NB4 (cell line): Measurements from ENCODE around the gene LRFN2.

Source experiments
- DNase-seq: peaks from one replicate; pipeline ENCODE4 v3.0.0; 2010; ENCODE audit warnings: low read depth
- H3K4me3 ChIP-seq: one replicate; pipeline ENCODE4 v1.5.1; 2011; ENCODE audit warnings: mild to moderate bottlenecking, low read depth, low read length, moderate library complexity
- MYC ChIP-seq: IDR thresholded peaks from 2 replicates; pipeline ENCODE4 v1.6.1; 2011; ENCODE audit warnings: low read depth, low read length
- POLR2A ChIP-seq: IDR thresholded peaks from 2 replicates; pipeline ENCODE4 v1.6.1; 2011; ENCODE audit warnings: mild to moderate bottlenecking; ENCODE audit not compliant: insufficient read length; ENCODE audit errors: extremely low read depth
- TF ChIP-seq, protein P1 (sequence below): IDR thresholded peaks from one replicate; pipeline ENCODE4 v1.5.1; 2012; ENCODE audit warnings: low read depth, low read length
- TF ChIP-seq, protein P2 (sequence below): IDR thresholded peaks from 2 replicates; pipeline ENCODE4 v1.6.1; 2011; ENCODE audit warnings: low read depth, low read length

Gene LRFN2

DNA sequence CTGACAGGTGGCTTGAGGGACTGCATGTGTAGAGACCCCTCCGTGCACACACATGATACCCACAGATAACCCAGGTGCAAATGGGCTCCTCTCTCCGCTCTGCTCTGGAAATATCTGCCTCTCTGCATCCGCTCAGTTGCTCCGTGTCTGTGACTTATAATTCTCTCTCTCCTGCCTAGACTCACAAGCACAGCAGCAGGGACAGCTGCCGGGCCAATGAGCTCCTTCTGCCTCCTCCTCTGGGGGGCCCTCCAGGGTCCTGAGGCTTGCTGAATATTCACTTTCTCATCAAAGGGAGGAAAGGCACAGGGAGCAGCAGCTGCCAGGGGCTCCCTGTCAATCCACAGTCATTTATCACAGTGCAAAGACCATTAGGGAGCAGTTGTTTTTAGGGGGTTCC, 24.1 kb downstream of the LRFN2 start:
- no peak for DNase-seq
- TF ChIP-seq, protein P1, sequence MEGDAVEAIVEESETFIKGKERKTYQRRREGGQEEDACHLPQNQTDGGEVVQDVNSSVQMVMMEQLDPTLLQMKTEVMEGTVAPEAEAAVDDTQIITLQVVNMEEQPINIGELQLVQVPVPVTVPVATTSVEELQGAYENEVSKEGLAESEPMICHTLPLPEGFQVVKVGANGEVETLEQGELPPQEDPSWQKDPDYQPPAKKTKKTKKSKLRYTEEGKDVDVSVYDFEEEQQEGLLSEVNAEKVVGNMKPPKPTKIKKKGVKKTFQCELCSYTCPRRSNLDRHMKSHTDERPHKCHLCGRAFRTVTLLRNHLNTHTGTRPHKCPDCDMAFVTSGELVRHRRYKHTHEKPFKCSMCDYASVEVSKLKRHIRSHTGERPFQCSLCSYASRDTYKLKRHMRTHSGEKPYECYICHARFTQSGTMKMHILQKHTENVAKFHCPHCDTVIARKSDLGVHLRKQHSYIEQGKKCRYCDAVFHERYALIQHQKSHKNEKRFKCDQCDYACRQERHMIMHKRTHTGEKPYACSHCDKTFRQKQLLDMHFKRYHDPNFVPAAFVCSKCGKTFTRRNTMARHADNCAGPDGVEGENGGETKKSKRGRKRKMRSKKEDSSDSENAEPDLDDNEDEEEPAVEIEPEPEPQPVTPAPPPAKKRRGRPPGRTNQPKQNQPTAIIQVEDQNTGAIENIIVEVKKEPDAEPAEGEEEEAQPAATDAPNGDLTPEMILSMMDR, result no peak
- TF ChIP-seq POLR2A, result no peak
- TF ChIP-seq MYC, result no peak
- TF ChIP-seq, protein P2, sequence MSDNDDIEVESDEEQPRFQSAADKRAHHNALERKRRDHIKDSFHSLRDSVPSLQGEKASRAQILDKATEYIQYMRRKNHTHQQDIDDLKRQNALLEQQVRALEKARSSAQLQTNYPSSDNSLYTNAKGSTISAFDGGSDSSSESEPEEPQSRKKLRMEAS, result no peak
- H3K4me3 ChIP-seq, result no peak overlapping the region

DNA sequence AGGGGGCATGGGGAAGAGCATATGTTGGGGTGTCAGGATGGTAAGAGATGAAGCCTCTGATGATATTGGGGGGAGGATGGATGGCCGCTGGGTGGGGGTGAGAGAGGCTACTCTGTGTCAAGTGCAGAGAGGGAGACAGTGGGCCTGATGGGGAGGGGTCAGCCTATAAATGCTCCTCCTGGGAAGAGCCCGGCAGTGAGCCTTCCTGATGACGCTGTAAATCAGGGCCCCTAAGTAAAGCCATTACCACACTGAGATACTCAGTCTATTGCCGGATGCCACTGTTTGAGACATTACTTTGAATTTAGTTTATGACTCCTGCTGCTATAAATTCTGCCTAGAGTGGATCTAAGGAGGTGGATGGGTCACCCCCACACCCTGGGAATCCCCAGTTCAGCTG, 28.1 kb downstream of the LRFN2 start:
- TF ChIP-seq MYC, result no peak
- no peak for TF ChIP-seq POLR2A

DNA sequence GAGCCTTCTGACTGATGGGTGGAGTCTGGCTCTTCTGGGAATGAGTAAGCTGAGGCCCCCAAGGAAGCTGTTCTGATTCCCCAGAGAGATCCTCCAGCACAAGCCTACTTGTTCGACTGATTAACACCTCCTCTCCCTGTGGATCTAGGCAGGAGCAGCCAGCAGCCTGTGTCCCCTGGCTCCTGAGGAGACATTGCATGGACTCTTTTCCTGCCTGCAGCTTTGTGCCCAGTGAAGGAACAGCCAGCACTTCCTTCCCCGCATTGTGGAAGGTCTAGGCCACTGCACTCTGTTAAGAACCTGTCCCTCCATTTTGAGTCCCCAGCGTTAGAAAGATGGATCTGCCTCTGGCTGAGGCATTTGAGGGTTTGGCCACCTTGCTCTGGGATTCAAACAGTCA, 29.1 kb downstream of the LRFN2 start:
- DNase-seq, result peak; percentile 10
- H3K4me3 ChIP-seq, result no peak overlapping the region
- TF ChIP-seq, protein P2, result no peak
- TF ChIP-seq, protein P1, result no peak
- no peak for TF ChIP-seq POLR2A
- no peak for TF ChIP-seq MYC

More for the DNA sequence above, 28.1 kb downstream of the LRFN2 start:
- DNase-seq, result no peak
- no peak overlapping the region for H3K4me3 ChIP-seq

DNA sequence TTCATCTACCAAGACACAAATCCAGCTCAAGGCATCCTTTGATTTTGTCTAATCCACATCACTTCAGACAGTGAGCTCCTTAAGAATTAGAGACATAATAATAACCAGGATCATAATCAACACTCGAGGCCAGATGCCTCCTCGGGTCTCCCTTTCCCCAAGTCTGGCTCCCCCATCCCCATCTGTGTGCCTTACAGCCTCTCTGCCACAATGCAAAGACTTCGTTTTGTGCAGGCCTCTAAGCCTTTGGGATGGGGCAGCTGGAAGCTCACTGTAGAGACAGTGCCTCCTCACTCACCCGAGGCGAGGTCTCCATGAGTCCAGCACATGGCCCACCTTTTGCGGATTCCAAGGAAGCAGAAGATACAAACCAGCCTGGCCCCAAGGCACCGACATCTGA, 30.3 kb downstream of the LRFN2 start:
- no peak for DNase-seq
- H3K4me3 ChIP-seq, result no peak overlapping the region
- TF ChIP-seq POLR2A (no peak), MYC (no peak)
- TF ChIP-seq, protein P1, result no peak
- TF ChIP-seq, protein P2, result no peak

DNA sequence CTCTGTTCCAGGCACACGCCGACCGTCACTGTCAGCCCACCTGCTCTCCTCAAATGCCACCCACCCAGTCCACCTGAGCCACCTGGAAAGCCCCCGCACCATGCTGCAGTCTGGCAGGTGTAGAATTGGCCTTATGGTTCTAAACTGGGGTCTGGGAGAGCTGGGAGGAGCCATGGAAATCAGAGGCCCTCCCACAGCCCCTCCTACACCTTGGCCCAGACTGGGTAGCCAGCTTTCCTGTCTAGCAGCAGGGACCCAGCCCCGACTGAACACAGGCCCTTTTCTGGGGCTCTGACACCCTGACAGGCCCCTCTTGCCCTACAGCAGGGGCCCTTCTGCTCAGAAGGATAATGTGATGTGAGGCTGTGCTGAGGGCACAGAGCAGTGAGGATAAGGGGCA, 31.1 kb downstream of the LRFN2 start:
- DNase-seq, result no peak
- no peak overlapping the region for H3K4me3 ChIP-seq
- TF ChIP-seq POLR2A (no peak), MYC (no peak)
- TF ChIP-seq, protein P2, result no peak
- TF ChIP-seq, protein P1, result no peak

DNA sequence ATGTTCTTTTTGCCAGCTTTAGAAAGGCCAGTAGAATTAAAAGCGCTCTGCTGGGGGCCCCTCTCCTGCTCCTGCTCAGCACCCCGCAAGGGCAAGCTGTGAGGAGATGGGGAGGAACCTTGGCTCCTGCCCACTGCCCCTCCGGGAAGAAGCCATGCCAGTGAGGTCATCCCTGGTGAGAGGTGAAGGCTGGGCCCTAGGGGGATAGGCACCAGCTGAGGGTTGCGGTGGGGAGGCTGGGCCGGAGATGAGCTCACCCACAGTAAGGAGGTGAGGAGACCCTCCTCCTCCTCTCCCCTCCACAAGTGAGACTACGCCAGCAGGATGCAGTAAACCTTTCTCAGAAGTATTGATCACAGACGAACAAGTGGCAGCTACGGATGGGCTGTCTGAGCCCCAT, 32.1 kb downstream of the LRFN2 start:
- TF ChIP-seq MYC, result no peak
- TF ChIP-seq, protein P1, result no peak
- no peak for TF ChIP-seq POLR2A
- TF ChIP-seq, protein P2, result no peak
- H3K4me3 ChIP-seq, result no peak overlapping the region
- no peak for DNase-seq
